ENCODE measurements around the gene HTR2B. TPM values are rescaled to one million over a fixed set of nuclear protein-coding genes. Genes with fewer than 3 reads are reported as not detected.

Gene HTR2B
- total RNA-seq, 2 donors from 2014 or later: not detected

DNA sequence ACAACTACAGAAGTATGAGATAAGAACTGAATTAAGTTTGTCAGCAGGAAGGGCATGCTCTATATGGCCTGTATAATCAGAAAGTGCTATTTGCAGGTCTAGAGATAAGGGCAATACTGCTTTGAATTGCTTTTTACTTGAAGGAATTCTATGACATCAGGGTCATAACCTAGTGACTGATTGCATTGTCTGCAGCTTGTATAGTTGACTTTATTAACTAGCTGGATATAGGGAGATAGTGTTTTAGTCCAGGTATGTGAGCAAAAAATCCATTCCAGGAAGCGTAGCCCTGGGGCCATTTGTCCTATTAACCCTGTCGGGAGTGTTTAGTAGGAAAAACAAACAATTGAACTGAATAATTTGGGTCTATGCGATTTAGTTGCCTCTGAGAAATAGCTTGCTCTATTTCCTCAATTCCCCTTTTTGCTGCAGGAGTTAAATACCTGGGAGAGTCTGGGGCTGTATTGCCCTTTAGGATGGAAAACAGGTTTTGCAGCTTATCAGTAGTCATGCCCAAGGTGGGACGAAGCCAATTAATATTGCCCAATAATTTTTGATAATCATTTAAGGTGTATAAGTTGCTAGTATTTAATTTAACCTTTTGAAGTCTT is 30.0 kb downstream of the HTR2B start:
- no peak overlapping the region for H3K4me3 Mint-ChIP-seq
- H3K27ac Mint-ChIP-seq: no peak overlapping the region

GRCh38 chr2:231093933-231094332 is 30.9 kb downstream of the HTR2B start:
- H3K4me3 ChIP-seq (ENCODE audit: low read length): peak overlapping the region; percentile 37
- H3K36me3 ChIP-seq (ENCODE audit: control insufficient read depth, insufficient read depth, low read length): peaks cover 89% of the 10 kb centered on the region
- WGBS, 2 experiments (ENCODE audit: insufficient coverage in 1 of 2, insufficient read length in 1 of 2): 95 to 100% methylated on average over 2 to 5 of the region's 5 CpGs
- Mint-ChIP-seq H3K9me3 (peaks cover 37% of the 10 kb centered on the region), H3K4me3 (no peak overlapping the region), H3K36me3 (ENCODE audit: low read depth) (peaks cover 85% of the 10 kb centered on the region), H3K4me1 (peaks cover 7% of the 10 kb centered on the region), H3K27ac (no peak overlapping the region), H3K27me3 (ENCODE audit: insufficient read depth) (no peaks in the 10 kb centered on the region)
- no peaks in the 10 kb centered on the region for H3K27me3 ChIP-seq (ENCODE audit: control insufficient read depth, insufficient read depth, low read length, poor library complexity, severe bottlenecking)
- no peak overlapping the region for H3K27ac ChIP-seq (ENCODE audit: low read depth, low read length)
- H3K9ac ChIP-seq (ENCODE audit: extremely low read depth, low read length, poor library complexity, severe bottlenecking): no peak overlapping the region
- DNase-seq: no peak
- H3K9me3 ChIP-seq (ENCODE audit: control insufficient read depth, low read length): peaks cover 48% of the 10 kb centered on the region
- H3K4me1 ChIP-seq (ENCODE audit: control insufficient read depth, insufficient read depth, low read length): no peaks in the 10 kb centered on the region
- TF ChIP-seq CTCF (conservative IDR thresholded peaks at IDR 0.05): no peak

More for the DNA sequence above, 30.0 kb downstream of the HTR2B start:
- 90 to 100% methylated on average over 3 to 4 of the region's 4 CpGs for WGBS, 2 experiments (ENCODE audit: insufficient coverage in 1 of 2, insufficient read length in 1 of 2)
- Histone ChIP-seq H3K9me3 (ENCODE audit: control insufficient read depth, low read length) (peaks cover 57% of the 10 kb centered on the region), H3K9ac (ENCODE audit: extremely low read depth, low read length, poor library complexity, severe bottlenecking) (no peak overlapping the region), H3K27ac (ENCODE audit: low read depth, low read length) (no peak overlapping the region), H3K36me3 (ENCODE audit: control insufficient read depth, insufficient read depth, low read length) (peaks cover 91% of the 10 kb centered on the region), H3K4me1 (ENCODE audit: control insufficient read depth, insufficient read depth, low read length) (no peaks in the 10 kb centered on the region), H3K27me3 (ENCODE audit: control insufficient read depth, insufficient read depth, low read length, poor library complexity, severe bottlenecking) (no peaks in the 10 kb centered on the region), H3K4me3 (ENCODE audit: low read length) (peak overlapping the region; percentile 37)
- no peak for DNase-seq
- peaks cover 7% of the 10 kb centered on the region for H3K4me1 Mint-ChIP-seq
- peaks cover 46% of the 10 kb centered on the region for H3K9me3 Mint-ChIP-seq
- H3K36me3 Mint-ChIP-seq (ENCODE audit: low read depth): peaks cover 86% of the 10 kb centered on the region
- no peaks in the 10 kb centered on the region for H3K27me3 Mint-ChIP-seq (ENCODE audit: insufficient read depth)
- no peak for TF ChIP-seq CTCF (conservative IDR thresholded peaks at IDR 0.05)

- Histone ChIP-seq H3K4me3 (ENCODE audit: low read length) (no peak overlapping the region), H3K36me3 (ENCODE audit: control insufficient read depth, insufficient read depth, low read length) (peaks cover 85% of the 10 kb centered on the region), H3K27me3 (ENCODE audit: control insufficient read depth, insufficient read depth, low read length, poor library complexity, severe bottlenecking) (no peaks in the 10 kb centered on the region), H3K9me3 (ENCODE audit: control insufficient read depth, low read length) (peaks cover 15% of the 10 kb centered on the region), H3K4me1 (ENCODE audit: control insufficient read depth, insufficient read depth, low read length) (no peaks in the 10 kb centered on the region), H3K9ac (ENCODE audit: extremely low read depth, low read length, poor library complexity, severe bottlenecking) (no peak overlapping the region), H3K27ac (ENCODE audit: low read depth, low read length) (no peak overlapping the region)
- Mint-ChIP-seq H3K9me3 (peaks cover 10% of the 10 kb centered on the region), H3K27ac (no peak overlapping the region), H3K27me3 (ENCODE audit: insufficient read depth) (no peaks in the 10 kb centered on the region), H3K36me3 (ENCODE audit: low read depth) (peaks cover 73% of the 10 kb centered on the region), H3K4me3 (no peak overlapping the region), H3K4me1 (peaks cover 7% of the 10 kb centered on the region)
- 84 to 93% methylated on average over 2 to 4 of the region's 4 CpGs for WGBS, 2 experiments (ENCODE audit: insufficient coverage in 1 of 2, insufficient read length in 1 of 2)
- TF ChIP-seq CTCF (conservative IDR thresholded peaks at IDR 0.05): no peak
- DNase-seq: no peak
Observed at GRCh38 chr2:231088754-231089153, 36.1 kb downstream of the HTR2B start.
